ENCODE data around the gene RPTOR.

GRCh38 chr17:80611816-80612215 lies 67.2 kb downstream of the RPTOR start:
- TF ChIP-seq CTCF (IDR thresholded peaks at IDR 0.05; ENCODE audit: insufficient read depth, low read length), result no peak
- no peak for TF ChIP-seq POLR2AphosphoS5 (IDR thresholded peaks at IDR 0.05; ENCODE audit: low read depth)
- no peak for TF ChIP-seq REST (IDR thresholded peaks at IDR 0.05; ENCODE audit: insufficient replicate concordance, low read depth)
- no peak for TF ChIP-seq SPI1 (IDR thresholded peaks at IDR 0.05; ENCODE audit: borderline replicate concordance, low read depth)
